Activated T-cell treated with anti-CD3 and anti-CD28 coated beads, Interleukin-2, amount 50 U/mL, for 48 hours (primary cell): Measurements from ENCODE around the gene CENPW.

Source experiments
- DNase-seq, 2 experiments: peaks; one replicate each; pipeline ENCODE4 v3.0.0-alpha.2; 2020

CENPW gene

DNA sequence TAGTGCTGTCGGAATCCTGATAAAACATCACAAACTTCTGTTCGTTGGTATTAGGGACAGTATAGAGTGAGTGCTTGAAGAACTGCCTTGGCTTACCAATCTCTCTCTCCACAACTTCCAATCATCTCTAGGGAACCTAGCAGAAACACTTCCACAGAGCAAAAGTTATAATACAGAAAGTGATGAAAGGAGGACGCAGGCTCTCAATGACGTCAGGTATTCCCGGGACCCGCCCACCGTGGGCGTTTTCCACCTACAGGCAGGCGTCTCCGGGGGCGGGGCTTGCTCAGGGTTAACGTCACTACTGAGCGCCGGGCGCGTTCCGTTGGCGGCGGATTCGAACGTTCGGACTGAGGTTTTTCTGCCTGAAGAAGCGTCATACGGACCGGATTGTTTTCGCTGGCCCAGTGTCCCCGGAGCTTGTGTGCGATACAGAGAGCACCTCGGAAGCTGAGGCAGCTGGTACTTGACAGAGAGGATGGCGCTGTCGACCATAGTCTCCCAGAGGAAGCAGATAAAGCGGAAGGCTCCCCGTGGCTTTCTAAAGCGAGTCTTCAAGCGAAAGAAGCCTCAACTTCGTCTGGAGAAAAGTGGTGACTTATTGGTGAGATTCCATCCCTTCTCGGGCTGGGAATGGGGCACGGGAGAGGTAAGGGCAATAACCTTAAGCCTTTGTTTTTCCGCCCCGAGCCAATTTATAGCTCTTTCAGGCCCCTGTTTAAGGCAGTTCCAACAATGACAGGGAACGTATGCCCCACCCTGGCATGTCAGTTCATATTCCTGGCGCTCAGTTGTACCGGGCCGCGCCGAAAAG lies at the start of gene CENPW:
CENPW (plus strand) TSS at position 320 of the 814 bp plus-strand sequence; CDS start at position 479, 159 bp downstream.
- peak; percentile 98 for DNase-seq

DNA sequence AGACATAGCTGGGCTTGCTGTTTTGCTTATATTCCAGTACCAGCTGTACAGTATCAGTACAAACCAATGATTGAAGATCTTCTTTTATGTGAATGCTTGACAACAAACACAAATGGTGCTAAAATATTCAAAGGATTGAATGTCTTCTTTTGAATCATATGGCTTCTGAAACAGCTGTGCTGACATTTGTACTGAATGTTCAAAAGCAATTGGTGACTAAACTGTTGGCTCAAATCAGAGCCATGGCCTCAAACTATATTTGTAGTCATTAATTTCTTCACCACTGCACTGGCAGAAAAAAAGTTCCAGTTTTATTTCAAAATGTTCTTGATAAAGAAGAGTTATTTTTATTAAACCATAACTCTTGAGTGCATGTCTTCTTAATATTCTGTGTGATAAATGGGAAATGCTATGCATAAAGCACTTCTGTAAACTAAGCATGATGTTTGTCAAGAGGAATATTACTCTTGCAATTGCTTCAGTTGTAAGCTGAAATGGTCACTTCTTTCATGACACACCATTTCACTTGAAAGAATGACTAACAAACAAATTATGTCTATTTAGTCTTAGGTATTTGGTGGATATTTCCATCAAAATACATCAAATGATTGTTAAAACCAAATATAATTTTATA lies 45.9 kb upstream of the CENPW start:
- DNase-seq = no peak

DNA sequence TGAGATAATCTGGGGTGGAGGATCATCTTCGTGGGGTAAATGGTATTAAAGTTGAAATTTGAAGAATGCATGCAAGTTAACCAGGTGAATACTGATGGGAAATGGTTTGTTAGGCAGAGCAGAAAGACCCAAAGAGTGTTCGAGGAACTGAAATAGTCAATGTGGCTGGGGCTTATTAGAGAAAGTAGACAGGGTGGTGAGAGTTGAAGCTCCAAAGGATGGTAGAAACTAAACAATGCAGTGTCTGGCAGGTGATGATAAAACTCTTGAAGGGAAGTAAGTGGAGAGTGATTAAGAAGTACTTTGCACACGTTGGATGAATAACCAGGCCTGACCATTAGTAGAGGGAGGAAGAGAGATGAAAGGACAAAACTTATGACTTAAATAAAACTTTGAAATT lies 39.8 kb upstream of the CENPW start:
- no peak for DNase-seq

DNA sequence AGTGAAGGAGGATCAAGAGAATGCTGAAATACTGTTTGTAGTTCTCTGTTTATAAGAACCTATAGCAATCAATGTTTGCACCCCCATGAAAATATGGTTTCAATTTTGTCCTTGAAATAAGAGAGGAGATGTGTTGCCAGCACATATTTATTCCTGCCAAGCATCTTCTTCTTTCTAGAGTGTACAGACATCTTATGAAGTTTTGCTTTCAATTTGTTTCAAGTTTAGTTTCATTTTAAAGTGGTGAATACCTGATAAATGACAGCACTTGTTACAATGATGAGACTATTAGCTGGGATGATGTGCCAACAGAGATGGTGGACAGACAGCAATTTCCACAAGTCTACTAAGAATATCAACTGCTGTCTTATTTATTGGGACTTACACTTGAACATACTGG lies 39.2 kb upstream of the CENPW start:
- DNase-seq = no peak

DNA sequence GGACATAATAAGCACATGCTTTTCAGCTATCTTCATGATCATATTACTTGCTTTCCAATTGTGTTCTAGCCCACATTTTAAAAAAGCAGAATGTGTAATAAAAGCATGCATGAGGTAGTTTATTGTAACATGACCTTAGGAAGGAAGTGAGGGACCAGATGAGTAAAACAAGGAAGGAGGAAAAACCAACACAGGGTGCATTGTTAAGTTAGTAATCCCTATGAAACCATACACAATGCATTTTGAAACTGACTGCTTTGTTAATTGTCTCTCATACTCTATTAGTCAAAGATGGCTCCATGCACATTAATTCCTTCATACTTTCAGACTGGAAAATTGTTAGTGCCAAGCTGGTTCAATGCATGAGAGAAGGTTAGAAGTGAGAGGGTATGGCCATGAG lies 37.7 kb upstream of the CENPW start:
- DNase-seq = no peak

DNA sequence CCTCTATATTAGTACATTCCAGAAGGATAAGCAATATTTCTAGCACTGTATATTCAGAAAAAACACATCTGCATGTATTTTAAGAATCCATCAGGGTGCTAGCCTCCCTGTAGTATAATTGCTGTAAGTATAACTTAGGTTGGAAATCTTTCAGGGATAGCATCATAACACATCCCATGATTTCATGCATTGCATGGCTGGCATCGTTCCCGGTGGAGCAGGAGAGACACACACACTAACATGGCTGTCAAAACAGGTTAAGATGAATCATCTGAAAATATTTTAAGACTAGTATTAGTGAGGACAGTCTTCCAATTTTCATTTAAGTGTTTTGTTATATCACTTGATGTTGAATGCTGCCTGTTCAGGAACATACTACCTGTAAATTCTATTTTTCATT lies 32.1 kb upstream of the CENPW start:
- no peak for DNase-seq

DNA sequence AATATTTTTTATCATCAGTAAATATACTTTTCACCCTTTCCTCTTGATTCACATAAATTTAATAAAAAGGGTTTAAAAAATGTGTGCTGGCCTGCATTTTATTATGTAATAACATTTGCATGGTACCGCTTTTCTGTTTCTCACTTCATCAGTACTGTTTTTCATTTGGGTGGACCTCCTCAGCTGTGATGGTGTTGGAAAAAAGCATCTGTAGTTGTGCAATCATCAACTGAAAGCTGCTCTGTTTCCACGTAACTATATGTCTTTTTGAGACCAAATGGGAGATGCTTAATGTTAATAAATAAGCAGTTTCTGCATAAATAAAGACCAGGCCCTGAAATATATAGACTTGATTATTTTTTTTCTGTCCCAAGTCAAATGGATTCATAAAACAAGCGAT lies 31.6 kb upstream of the CENPW start:
- no peak for DNase-seq

DNA sequence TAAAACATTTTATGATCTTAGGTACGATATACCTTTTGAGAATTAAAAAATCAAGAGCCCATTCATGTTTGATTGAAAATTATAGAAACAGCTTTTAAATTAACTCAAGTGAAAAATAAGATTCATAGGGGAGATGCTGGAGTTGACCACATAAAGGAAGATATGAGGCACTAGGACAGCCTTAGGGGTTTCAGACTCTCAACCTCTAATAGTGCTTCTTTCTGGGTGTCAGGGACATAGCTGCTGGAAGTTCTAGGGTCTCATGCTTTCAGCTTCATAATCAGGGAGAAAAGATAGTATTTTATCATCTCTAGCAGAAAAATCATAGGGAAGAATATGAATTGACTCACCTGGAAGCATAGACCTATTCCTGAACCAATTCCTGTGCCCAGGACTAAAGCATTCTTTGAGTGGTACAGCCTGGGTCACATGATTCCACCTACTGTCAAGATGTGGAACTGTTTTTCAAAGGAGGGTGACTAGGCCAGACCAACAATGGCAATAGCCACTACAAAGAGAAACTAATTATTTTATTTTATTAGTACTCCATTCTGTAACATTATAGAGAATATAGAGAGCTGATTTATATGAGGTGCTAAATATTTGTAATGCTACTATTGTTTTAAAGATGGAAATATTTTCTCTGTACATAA lies 27.8 kb upstream of the CENPW start:
- DNase-seq = no peak

DNA sequence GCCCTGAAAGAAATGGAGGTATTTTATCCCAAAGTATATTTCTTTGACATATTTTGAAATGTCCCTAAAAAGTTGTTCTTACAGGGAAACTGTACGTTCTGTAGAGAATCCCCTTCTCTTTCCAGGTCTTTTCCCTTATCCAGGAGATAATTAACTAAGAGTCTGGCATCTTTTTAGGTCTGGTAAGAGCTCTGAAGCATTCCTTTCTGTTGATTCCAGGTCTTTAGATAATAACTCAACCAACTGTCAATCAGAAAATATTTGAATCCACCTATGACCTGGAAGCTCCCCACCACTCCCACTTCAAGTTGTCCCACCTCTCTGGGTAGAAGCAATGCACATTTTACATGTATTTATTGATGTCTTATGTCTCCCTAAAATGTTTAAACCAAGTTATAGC lies 26.0 kb upstream of the CENPW start:
- no peak for DNase-seq

DNA sequence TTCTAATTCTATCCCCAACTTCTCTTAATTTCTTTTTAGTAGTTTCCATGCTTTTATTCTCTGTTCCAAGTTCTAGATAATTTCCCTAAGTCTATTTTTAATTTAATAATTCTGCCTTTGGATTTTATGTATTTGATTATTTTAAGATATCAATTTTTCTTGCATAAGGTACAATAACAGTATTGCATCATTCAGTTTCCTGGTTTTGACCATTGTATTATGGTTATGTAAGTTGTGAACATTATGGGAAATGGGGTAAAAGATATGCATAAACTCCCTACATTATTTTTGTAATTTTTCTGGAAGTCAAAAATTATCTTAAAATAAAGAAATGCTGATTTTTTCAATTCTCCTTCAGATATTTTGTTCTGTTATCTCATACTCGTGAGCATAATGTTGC lies 21.1 kb upstream of the CENPW start:
- no peak for DNase-seq

DNA sequence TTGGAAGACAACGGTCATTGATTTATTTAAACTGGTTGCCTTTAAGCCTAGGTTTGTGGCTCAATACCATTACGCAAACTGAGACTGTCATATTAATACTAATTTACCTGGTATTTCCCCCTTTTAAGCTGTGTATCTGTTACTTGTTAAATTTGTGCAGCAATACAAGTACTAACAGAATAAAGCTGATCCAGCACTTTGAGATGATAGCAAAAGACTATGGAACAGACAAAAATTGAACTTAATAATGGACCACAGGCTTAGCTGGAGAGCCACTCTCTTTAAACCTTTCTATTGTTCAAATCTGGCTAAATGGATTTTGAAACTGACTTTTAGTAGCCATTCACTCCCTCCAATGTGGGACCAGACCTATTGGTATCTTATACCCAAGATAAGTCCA lies 6.2 kb upstream of the CENPW start:
- DNase-seq = no peak

DNA sequence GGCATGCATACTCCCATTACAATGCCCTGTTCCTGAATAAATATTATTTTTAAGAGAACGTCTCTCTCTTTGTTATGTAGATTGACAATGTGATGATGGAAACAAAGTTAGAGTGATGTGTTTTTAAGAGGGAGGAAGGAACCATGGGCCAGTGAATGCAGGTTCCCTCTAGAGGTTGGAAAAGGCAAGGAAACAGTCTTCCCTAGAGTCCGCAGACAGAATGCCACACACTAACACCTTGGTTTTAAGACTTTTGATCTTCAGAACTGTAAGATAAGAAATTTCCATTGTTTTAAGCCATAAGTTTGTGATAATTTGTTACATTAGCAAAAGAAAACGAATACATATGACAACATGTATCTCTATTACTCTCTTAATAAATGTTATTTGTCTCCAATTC lies 4.7 kb upstream of the CENPW start:
- DNase-seq = no peak

DNA sequence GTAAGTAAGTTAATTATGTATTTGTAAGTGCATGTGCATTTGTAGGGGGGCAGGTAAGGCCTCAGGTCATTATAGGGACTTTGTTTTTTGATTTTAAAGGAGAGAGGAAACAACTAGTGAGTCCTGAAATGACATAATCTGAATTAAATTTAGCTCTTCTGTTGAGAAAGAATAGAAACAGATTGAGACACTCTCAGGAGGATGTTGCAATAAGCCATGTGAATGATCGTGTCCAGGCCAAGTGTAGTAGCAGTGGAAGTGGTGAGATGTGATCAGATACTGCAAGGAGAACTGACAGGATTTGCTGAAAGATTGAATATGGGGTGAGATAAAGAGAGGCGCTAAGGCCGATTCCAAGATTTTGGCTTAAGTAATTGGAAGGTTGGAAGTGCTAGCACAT lies 2.6 kb upstream of the CENPW start:
- no peak for DNase-seq

DNA sequence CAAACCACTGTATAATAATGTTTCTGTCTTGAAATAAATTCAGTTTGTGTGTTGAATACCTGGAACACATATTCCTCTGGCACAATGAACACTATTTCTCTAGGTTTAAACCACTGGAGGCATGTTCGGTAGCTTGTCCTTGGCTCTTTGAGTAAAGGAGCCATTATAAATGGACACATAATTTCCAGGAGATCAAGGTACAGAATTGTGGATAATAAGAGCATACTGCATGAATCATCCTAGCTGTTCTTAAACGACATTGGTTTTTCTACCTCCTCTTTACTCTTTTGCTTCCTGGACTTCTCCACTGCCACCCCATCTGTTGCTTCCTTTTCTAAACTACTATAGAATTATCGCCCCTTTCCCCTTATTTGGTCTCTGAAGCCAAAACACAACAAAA lies 1.2 kb downstream of the CENPW start:
- no peak for DNase-seq

DNA sequence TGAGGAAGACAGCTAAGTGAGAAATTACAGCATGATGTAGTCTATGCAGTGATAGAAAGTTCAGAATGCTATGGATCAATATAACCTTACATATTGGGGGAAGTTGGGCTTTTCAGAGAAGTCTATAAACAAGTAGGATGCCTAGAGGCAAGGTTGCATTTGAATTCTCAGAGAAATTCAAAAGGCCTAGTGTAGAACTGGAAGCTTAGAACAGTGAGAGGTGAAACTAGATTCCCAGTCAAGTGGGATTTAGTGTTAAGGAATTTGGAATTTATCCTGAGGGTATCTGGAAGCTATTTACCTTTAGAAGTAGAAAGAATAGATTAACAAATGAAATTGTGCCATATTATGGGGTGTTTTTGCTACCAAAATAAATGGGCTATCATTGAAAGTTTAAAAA lies 4.3 kb downstream of the CENPW start:
- DNase-seq = no peak

DNA sequence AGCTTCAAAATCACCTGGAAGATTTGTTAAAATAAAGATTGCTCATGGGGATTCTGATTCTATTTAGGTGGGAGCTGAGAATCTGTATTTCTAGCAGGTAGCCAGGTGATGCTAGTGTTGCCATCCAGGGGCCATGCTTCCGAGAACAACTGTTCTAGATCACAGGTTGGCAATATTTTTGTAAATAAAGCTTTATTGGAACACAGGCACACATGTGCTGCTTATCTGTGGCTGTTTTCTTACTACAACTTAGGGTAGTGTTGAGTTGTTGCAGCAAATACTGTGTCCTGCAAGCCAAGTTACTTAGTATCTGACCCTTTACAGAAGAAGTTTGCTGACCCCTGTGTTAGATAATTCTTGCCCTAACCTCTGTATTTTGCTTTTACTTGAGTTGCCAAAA lies 12.0 kb downstream of the CENPW start:
- DNase-seq = no peak

DNA sequence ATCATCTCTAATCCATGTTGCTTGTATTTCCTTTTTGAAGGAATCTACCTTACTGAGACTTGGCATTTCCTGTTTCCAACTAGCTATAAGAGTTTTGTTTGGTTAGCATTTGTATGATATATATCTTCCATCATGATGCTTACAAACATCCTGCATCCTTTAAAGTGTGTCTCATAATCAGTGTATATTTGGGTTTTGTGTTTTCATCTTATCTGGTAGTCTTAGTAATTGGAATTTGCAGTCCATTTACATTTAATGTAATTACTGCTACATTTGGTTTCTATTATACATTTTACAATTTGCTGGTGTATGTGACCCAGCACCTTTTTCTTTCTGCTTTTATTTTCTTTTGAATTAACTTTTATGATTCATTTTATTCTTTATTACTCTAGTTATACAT lies 12.6 kb downstream of the CENPW start:
- DNase-seq = no peak

DNA sequence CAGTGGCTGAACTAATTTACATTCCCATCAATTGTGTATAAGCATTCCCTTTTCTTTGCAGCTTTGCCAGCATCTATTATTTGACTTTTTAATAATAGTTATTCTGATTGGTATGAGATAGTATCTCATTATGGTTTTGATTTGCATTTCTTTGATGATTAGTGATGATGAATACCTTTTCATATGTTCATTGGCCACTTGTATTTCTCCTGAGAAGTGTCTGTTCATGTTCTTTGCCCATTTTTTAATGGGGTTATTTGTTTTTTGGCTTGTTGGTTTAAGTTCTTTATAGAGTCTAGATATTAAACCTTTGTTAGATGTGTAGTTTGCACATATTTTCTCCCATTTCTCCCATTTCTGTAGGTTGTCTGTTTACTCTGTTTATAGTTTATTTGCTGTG lies 16.6 kb downstream of the CENPW start:
- no peak for DNase-seq

DNA sequence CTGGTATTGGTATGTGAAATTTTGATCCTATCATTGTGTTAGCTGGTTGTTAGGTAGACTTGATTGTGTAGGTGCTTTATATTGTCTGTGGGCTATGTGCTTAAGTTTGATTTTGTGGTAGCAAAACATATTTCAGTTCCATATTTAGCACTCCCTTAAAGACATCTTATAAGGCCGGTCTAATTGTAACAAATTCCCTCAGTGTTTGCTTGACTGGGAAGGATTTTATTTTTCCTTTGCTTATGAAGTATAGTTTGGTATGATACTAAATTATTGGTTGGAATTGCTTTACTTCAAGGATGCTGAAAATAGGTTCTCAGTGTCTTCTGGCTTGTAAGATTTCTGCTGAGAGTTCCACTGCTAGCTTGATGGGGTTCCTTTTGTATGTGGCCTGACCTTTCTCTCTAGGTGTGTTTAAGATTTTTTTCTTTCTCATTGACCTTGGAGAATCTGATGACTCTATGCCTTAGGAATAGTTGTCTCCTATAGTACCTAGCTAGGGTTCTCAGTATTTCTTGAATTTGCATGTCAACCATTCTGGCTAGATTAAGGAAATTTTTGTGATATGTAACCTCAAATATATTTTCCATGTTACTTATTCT lies 20.1 kb downstream of the CENPW start:
- DNase-seq = no peak

DNA sequence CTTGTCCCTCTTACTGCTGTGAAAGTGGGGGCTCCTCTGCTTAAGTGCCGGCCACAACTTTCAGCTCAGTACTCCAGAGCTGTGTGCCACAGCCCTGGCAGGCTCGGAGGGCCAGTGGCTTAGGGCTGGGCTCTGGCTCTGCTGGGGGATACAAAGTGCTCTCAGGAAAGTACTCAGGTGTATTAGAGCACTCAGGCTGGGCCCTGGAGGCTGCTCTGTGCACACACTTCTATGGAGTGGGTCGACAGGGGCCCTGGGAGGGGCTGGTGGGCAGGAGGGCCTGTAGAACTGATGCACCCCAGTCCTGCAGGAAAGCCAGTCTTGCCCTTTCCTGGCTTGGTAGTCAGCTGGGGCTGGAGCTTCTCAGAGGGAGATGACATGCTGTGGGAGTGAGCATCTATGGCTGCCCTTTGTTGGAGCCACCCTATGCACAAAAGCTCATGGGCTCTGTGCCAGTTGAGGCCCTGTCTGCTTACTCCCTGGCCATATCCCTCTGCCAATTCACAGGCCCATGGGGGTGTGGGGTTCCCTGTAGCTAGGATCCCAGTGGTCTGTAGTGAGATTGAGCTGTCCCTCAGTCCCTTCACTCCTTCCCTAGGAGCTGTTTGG lies 22.0 kb downstream of the CENPW start:
- no peak for DNase-seq

DNA sequence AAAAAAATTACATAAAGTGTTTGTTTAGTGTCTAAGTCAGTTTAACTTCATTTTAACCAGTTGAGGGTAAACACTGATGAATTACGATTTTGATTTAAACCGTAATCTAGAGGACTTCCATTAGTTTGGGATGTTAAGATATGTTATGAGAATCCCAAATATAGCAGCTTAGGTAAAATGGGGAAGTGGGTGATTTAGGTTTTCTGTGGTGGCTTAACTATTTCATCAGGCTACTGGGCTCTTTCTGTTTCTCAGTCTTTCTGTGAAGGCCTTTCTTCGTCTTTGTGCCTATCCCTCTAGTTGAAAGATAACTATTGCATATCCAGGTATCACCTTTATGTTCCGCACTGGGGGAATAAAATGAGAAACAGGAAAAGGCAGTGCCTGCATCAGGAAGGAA lies 27.9 kb downstream of the CENPW start:
- DNase-seq = no peak

DNA sequence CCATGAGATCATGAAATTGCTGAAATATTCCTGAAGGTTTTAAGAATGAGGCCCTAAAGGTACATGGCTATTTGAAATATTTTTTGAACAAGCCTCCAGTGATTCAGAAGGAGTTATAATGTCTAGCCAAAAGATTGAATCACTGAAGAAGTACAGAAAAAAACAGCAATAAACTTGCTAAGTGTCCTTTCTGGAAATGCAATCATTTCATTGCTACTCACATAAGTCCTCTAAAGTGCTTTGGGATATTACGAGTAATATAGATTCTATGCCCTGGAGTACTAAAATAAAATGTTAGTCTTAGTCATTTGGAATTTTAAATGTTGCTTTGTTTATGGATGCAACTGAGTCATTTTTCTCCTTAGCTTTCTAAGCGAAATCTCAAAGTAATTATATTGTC lies 32.7 kb downstream of the CENPW start:
- no peak for DNase-seq

DNA sequence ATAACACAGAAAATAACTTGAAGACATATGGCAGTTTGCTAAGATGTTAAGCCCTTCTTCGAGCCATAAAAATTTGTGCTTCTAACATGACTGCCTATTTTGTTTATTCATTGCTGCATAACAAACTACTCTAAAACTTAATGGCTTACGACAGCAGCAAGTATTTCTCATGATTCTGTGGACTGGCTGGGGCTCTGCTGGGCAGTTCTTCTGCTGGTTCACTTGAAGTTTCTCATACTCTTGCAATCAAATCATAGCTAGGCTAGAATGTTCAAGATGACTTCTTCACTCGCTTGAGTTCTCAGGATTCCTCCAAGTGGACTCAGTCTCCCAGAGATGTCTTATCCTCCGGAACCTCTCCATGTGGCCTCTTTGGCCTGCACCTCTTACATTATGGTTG lies 33.4 kb downstream of the CENPW start:
- no peak for DNase-seq
